GM19043 (cell line): ENCODE results near the gene ALDH1B1.

ENCODE experiments used
- ATAC-seq: cut with Tn5 transposase; IDR thresholded peaks from one replicate; pipeline ENCODE4 v1.9.1; 2021; ENCODE audit warnings: low read depth; ENCODE audit not compliant: unreplicated experiment

Gene ALDH1B1

DNA sequence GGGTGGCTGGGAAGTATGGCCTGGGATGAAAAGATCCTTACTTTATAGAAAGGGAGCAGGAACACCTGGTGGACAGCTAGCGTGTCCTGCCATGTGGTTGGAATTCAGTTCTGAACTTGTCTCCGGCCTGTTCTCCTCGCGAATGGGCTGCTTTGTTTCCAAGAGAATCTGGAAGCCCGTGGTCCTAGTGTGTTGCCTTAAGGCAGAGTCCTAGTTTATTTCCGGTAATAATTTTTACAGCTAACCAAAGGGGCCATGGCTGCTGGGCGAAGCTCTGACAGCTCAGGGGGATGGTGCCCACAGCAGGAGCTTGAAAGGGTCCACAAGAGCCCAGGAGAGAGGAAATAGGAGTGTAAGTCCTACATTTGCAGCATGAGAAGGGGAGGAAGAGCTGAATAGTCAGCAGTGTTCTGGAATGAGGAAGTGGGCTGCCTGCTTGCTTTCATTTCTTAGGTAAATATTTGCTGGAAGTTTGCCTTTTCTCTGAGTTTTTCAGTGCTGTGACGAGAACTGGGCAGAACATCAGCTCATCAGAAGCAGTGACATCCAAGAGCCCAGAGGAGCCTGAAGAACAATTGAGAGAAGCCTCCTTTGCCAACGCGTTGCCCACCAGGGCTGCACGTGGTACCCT lies 44.8 kb downstream of the ALDH1B1 start:
- peak; percentile 69 for ATAC-seq

DNA sequence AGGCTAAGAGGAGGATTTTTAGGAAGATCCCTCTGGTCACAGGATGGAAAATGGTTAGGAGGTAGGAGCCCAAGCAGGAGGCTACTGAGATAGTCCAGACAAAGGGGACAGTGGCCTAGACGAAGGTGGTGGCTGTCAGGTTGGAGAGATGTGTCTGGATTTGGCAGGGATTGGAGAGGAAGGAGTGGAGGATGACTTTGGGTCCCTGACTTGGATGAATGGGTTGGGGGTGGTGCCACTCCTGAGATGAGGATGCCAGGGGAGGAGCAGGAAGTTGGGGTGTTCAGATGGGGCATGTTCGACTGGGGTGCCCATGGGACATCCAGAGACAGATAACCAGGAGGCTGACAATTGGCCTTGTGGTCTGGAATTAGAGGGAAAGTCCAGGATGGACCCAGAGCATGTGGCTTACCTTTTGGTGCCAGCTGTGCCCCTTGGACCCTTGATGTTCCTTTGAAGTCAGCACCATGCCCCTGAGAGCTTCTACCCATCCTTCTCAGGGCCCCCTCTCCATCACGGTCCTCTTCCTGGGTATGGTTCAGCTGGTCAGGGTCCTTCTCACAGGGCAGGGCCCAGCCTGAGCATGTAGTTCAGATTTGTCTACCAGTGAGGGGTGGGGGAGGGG lies 46.9 kb downstream of the ALDH1B1 start:
- no peak for ATAC-seq

- ATAC-seq = no peak
These were observed 47.4 kb downstream of the ALDH1B1 start for GRCh38 chr9:38439916-38440301.

GRCh38 chr9:38440516-38440915 lies 48.0 kb downstream of the ALDH1B1 start:
- no peak for ATAC-seq

- ATAC-seq = no peak
These were observed 49.0 kb downstream of the ALDH1B1 start for GRCh38 chr9:38441347-38442085.

DNA sequence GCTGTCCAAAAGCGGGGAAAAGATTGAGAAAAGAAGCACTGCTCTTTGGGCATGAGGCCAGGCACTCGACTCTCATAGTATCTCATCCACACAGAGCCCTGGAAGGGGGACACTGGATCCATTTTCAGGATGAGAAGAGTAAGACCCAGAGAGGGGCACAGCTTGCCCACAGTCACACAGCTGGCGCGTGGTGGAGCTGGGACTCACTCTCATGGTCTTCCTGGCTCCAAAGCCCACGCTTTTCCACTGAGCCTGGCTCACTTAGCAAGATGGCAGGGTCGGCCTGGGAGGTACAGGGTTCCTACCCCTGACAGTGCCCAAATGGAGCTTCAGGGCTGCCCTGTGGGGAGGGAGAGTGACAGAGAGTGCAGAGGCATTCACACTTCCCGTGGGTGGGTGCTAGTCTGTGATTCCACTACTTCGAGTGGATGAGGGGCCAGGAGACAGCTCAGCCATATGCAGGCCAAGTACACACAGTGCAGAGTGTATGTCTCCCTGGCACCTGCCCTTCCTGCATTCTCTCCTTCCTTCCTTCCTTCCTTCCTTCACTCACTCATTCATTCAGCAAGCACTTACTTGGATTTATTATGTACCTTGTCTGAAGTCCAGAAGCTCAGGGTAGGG lies 50.1 kb downstream of the ALDH1B1 start:
- ATAC-seq = no peak

DNA sequence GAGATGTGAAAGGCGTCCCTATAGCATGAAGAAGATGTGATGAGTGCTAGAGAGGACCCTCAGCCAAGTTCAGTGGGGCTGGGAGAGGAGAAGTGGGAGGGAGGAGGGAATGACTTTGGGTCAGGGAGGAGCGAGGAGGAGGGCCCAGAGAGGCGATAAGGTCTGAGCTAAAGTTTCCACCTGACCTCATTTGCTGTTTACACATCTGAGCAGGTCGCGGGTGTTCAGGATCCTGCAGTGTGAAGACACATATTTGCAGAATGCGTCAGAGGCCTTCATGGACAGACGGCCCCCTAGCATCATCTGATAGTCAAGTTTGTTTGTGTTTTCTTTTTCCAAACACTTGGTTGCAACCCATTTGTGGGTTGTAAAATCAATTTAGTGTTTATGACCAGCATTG lies 50.7 kb downstream of the ALDH1B1 start:
- no peak for ATAC-seq

GRCh38 chr9:38443597-38443996 lies 51.1 kb downstream of the ALDH1B1 start:
- no peak for ATAC-seq

DNA sequence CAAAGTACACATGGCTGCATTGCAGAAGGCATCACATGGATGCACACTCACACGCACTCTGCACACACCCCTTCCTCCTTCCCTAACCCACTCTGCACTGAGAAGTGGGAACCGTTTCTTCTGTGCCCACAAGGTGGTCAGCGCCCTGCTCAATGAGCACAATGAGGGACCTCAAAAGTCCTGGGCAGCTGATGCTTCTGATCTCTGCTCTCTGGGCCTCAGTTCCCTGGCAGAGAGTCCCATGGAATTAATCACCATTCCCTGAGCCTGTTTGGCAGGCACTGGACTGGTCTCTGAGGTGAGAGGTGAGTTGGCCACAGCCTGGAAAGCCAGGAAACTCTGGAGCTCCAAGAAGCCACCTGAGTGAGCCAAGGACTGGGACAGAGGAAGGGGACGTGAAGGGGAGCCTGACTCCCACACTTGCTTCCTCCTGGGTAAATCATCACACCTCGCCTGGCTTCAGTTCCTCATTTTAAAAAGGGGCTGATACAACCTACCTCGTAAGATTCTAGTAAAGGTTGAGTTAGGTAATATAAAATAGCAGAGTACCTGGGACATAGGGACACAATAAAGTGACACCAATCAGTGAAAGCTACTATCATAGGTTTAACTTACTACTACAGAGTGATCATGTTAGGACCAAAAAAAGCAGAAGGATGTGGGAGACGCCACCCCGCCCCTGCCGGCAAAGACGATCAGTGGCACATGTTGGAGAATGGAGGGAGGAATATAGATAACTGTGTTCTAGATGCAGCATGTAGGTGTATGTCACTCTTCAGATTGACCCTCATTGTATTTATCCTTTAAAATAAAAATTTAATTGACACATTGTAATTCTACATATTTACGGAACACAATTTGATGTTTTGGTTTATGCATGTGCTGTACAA lies 52.9 kb downstream of the ALDH1B1 start:
- peak; percentile 95 for ATAC-seq

DNA sequence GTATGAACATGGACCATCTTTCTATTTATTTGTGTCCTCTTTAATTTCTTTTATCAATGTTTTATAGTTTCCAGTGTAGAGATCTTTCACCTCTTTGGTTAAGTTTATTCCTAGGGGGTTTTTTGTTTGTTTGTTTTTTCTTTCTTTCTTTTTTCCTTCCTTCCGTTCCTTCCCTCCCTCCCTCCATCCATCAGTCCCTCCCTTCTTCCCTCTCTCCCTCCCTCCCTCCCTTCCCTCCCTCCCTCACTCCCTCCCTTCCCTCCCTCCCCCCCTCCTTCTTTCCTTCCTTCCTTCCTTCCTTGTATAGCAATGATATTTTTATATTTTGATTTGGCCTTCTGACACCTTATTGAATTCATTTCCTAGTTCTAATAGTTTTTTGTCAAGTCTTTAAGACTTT lies 55.2 kb downstream of the ALDH1B1 start:
- no peak for ATAC-seq
